K562 (cell line): Measurements from ENCODE around the gene TAP2. TPM values are rescaled to one million over a fixed set of nuclear protein-coding genes. Genes with fewer than 3 reads are reported as not detected.

Experiments used
- BRD9 ChIP-seq: fragments of 450-650 bp; IDR thresholded peaks from 2 replicates; pipeline ENCODE4 v1.6.1; 2018; ENCODE audit warnings: low read depth; ENCODE audit not compliant: partially characterized antibody
- EP300 ChIP-seq: IDR thresholded peaks from 2 replicates; pipeline ENCODE4 v1.6.1; 2012; ENCODE audit warnings: low read length, improper control_type of control experiment
- ETV1 ChIP-seq: fragments of 450-650 bp; conservative IDR thresholded peaks from 2 replicates; pipeline ENCODE4 v1.6.1; 2016; ENCODE audit warnings: missing genetic modification characterization, control low read depth, low read depth, missing compliant biosample characterization
- HNRNPH1 ChIP-seq: fragments of 200-400 bp; formaldehyde crosslinking; optimal IDR thresholded peaks from 2 replicates; pipeline ENCODE3; 2017; ENCODE audit warnings: low read depth, mild to moderate bottlenecking, low read length, moderate library complexity
- IRF2 ChIP-seq: sonication (generic); formaldehyde crosslinking; IDR thresholded peaks from 2 replicates; pipeline ENCODE4 v1.8.1; 2022; ENCODE audit warnings: mild to moderate bottlenecking, missing genetic modification reagents
- KAT7 ChIP-seq: sonication (generic); formaldehyde crosslinking; IDR thresholded peaks from 2 replicates; pipeline ENCODE4 v1.8.0; 2022; ENCODE audit warnings: missing genetic modification reagents, mild to moderate bottlenecking, borderline replicate concordance
- KDM1A ChIP-seq, 2 experiments: fragments of 450-650 bp; IDR thresholded peaks; 2 replicates each; pipeline ENCODE4 v1.6.1; 2016; ENCODE audit warnings: mild to moderate bottlenecking in 2 of 2
- MTA1 ChIP-seq: fragments of 450-650 bp; IDR thresholded peaks from 2 replicates; pipeline ENCODE4 v1.6.1; 2017; ENCODE audit warnings: borderline replicate concordance
- NCOR1 ChIP-seq: fragments of 450-650 bp; IDR thresholded peaks from 2 replicates; pipeline ENCODE4 v1.6.1; 2016; ENCODE audit warnings: mild to moderate bottlenecking, moderate library complexity
- PYGO2 ChIP-seq: fragments of 450-650 bp; IDR thresholded peaks from 2 replicates; pipeline ENCODE4 v1.6.1; 2016; ENCODE audit warnings: mild to moderate bottlenecking, missing genetic modification characterization, moderate library complexity, missing compliant biosample characterization
- RHOXF2B ChIP-seq: fragments of 250-450 bp; sonication (Bioruptor Pico); conservative IDR thresholded peaks from 2 replicates; pipeline ENCODE4 v1.5.1; 2021
- SMARCA5 ChIP-seq: fragments of 450-650 bp; IDR thresholded peaks from 2 replicates; pipeline ENCODE4 v1.6.1; 2016
- SP1 ChIP-seq: sonication (generic); formaldehyde crosslinking; IDR thresholded peaks from 2 replicates; pipeline ENCODE4 v1.8.1; 2022; ENCODE audit warnings: mild to moderate bottlenecking, missing genetic modification reagents
- SREBF1 ChIP-seq: fragments of 150-350 bp; IDR thresholded peaks from 2 replicates; pipeline ENCODE4 v1.6.1; 2014; ENCODE audit warnings: antibody characterized with exemption, low read depth, low read length, borderline replicate concordance
- ZFX ChIP-seq: sonication (generic); formaldehyde crosslinking; IDR thresholded peaks from 2 replicates; pipeline ENCODE4 v1.8.0; 2022; ENCODE audit warnings: mild to moderate bottlenecking, missing genetic modification reagents, moderate library complexity
- ZNF124 ChIP-seq: sonication (generic); formaldehyde crosslinking; IDR thresholded peaks from 2 replicates; pipeline ENCODE4 v1.8.1; 2022; ENCODE audit warnings: missing genetic modification reagents
- ZNF217 ChIP-seq: sonication (generic); formaldehyde crosslinking; IDR thresholded peaks from 2 replicates; pipeline ENCODE4 v1.8.0; 2022; ENCODE audit warnings: mild to moderate bottlenecking, missing genetic modification reagents
- ZNF589 ChIP-seq: fragments of 200-800 bp; sonication (Bioruptor generic); IDR thresholded peaks from 2 replicates; pipeline ENCODE4 v1.6.1; 2016; ENCODE audit warnings: low read depth, missing genetic modification characterization, missing compliant biosample characterization
- polyA plus RNA-seq, 8 experiments: library from polyadenylated mRNA; depleted of rRNA in 4 of 8; stranded (reverse) in 5 of 8; unstranded in 3 of 8; fragments of >200 nt; fragmentation: Nextera tagmentation in 2 of 8; fragmentation: Illumina TruSeq in 1 of 8; extraction: Ambion mirVana in 2 of 8; extraction: Trizol in 1 of 8; gene quantifications; 2 replicates each; pipeline versions ENCODE4 v1.2.1 to v1.2.3, GENCODE V29; 2011 to 2014; ENCODE audit warnings: inconsistent platforms in 1 of 8, missing spikeins in 1 of 8
- total RNA-seq, 7 experiments: library from RNA; depleted of rRNA in 6 of 7; stranded (reverse); fragments of >200 nt in 6 of 7; fragmentation: Illumina TruSeq in 2 of 7; extraction: Trizol in 2 of 7; gene quantifications; 2 replicates each; pipeline versions ENCODE4 v1.2.1 to v1.2.3, GENCODE V29; 2011 to 2021; ENCODE audit warnings: low replicate concordance in 1 of 7
- TF ChIP-seq, protein P1 (sequence below): sonication (generic); formaldehyde crosslinking; IDR thresholded peaks from 2 replicates; pipeline ENCODE4 v1.8.0; 2022; ENCODE audit warnings: missing genetic modification reagents, mild to moderate bottlenecking, moderate library complexity, borderline replicate concordance
- TF ChIP-seq, protein P2 (sequence below): fragments of 450-650 bp; formaldehyde crosslinking; IDR thresholded peaks from 2 replicates; pipeline ENCODE4 v1.4.0; 2020; ENCODE audit warnings: mild to moderate bottlenecking, moderate library complexity
- TF ChIP-seq, protein P3 (sequence below): fragments of 200-800 bp; sonication (Bioruptor generic); IDR thresholded peaks from 2 replicates; pipeline ENCODE4 v1.6.1; 2017; ENCODE audit warnings: missing genetic modification characterization, missing compliant biosample characterization
- TF ChIP-seq, protein P4 (sequence below): fragments of 450-650 bp; IDR thresholded peaks from 2 replicates; pipeline ENCODE4 v1.6.1; 2018; ENCODE audit warnings: mild to moderate bottlenecking, low read depth; ENCODE audit not compliant: partially characterized antibody
- TF ChIP-seq, protein P5 (sequence below): fragments of 450-650 bp; formaldehyde crosslinking; conservative IDR thresholded peaks from 2 replicates; pipeline ENCODE4 v1.4.0; 2022; ENCODE audit warnings: mild to moderate bottlenecking, missing genetic modification characterization

Gene TAP2
- total and polyA plus RNA-seq, 9 of the 15 experiments (the other 6 are each of a cell fraction or from before 2014, with no cell fraction given): 2.0 to 53.5 (median 19.6) TPM

- TF ChIP-seq PYGO2 (tag) (no peak), BRD9 (no peak), ZNF217 (CRISPR knock-in tag) (no peak), SMARCA5 (no peak), IRF2 (no peak), MTA1 (no peak), EP300 (peak; percentile 80), ZFX (CRISPR knock-in tag) (no peak), RHOXF2B (CRISPR knock-in tag) (no peak), ETV1 (tag) (peak; percentile 88), KAT7 (CRISPR knock-in tag) (no peak), SP1 (CRISPR knock-in tag) (peak; percentile 71), NCOR1 (peak; percentile 80), ZNF589 (CRISPR knock-in tag) (no peak), ZNF124 (no peak), KDM1A (IDR thresholded peaks at IDR 0.05) (peak; percentile 93 to 96), SREBF1 (no peak), HNRNPH1 (no peak)
- TF ChIP-seq, protein P1, sequence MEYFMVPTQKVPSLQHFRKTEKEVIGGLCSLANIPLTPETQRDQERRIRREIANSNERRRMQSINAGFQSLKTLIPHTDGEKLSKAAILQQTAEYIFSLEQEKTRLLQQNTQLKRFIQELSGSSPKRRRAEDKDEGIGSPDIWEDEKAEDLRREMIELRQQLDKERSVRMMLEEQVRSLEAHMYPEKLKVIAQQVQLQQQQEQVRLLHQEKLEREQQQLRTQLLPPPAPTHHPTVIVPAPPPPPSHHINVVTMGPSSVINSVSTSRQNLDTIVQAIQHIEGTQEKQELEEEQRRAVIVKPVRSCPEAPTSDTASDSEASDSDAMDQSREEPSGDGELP (CRISPR knock-in tag): peak; percentile 72; the same call in 1 of the 2 replicates
- TF ChIP-seq, protein P2, sequence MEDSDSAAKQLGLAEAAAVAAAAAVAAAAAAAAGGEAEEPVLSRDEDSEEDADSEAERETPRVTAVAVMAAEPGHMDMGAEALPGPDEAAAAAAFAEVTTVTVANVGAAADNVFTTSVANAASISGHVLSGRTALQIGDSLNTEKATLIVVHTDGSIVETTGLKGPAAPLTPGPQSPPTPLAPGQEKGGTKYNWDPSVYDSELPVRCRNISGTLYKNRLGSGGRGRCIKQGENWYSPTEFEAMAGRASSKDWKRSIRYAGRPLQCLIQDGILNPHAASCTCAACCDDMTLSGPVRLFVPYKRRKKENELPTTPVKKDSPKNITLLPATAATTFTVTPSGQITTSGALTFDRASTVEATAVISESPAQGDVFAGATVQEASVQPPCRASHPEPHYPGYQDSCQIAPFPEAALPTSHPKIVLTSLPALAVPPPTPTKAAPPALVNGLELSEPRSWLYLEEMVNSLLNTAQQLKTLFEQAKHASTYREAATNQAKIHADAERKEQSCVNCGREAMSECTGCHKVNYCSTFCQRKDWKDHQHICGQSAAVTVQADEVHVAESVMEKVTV (CRISPR knock-in tag): no peak
- TF ChIP-seq, protein P3, sequence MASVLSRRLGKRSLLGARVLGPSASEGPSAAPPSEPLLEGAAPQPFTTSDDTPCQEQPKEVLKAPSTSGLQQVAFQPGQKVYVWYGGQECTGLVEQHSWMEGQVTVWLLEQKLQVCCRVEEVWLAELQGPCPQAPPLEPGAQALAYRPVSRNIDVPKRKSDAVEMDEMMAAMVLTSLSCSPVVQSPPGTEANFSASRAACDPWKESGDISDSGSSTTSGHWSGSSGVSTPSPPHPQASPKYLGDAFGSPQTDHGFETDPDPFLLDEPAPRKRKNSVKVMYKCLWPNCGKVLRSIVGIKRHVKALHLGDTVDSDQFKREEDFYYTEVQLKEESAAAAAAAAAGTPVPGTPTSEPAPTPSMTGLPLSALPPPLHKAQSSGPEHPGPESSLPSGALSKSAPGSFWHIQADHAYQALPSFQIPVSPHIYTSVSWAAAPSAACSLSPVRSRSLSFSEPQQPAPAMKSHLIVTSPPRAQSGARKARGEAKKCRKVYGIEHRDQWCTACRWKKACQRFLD (CRISPR knock-in tag): no peak
- TF ChIP-seq, protein P4, sequence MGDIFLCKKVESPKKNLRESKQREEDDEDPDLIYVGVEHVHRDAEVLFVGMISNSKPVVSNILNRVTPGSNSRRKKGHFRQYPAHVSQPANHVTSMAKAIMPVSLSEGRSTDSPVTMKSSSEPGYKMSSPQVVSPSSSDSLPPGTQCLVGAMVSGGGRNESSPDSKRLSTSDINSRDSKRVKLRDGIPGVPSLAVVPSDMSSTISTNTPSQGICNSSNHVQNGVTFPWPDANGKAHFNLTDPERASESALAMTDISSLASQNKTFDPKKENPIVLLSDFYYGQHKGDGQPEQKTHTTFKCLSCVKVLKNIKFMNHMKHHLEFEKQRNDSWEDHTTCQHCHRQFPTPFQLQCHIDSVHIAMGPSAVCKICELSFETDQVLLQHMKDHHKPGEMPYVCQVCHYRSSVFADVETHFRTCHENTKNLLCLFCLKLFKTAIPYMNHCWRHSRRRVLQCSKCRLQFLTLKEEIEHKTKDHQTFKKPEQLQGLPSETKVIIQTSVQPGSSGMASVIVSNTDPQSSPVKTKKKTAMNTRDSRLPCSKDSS: no peak
- TF ChIP-seq, protein P5, sequence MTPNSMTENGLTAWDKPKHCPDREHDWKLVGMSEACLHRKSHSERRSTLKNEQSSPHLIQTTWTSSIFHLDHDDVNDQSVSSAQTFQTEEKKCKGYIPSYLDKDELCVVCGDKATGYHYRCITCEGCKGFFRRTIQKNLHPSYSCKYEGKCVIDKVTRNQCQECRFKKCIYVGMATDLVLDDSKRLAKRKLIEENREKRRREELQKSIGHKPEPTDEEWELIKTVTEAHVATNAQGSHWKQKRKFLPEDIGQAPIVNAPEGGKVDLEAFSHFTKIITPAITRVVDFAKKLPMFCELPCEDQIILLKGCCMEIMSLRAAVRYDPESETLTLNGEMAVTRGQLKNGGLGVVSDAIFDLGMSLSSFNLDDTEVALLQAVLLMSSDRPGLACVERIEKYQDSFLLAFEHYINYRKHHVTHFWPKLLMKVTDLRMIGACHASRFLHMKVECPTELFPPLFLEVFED (CRISPR knock-in tag): no peak
Observed at GRCh38 chr6:32857156-32857891, 18.8 kb upstream of the TAP2 start (continued).
